HepG2 (cell line): ENCODE results near the gene B3GNT9. TPM values are rescaled to one million over a fixed set of nuclear protein-coding genes. Genes with fewer than 3 reads are reported as not detected.

Source experiments
- ATAC-seq: fragments of 200-7000 bp; cut with Tn5 transposase; 3 replicates; pipeline ENCODE4 v1.9.1; 2020; ENCODE audit warnings: mild to moderate bottlenecking, moderate library complexity
- BruUV-seq: library from RNA; stranded (reverse); fragments of 400-500 nt; replicated peaks from 2 replicates; lab custom pipeline; 2021; lab: Mats Ljungman, UMichigan
- CTCF ChIA-PET: fragments of 300-600 bp; formaldehyde crosslinking; extraction: SDS; loops from one replicate; lab custom pipeline; 2021; ENCODE audit warnings: low total read pairs, inconsistent platforms, low intra/inter-chr PET ratio; lab: Yijun Ruan, JAX
- POLR2A ChIA-PET: fragments of 350-600 bp; sonication (Branson Sonifier 250); formaldehyde crosslinking; loops from one replicate; lab custom pipeline; 2020; ENCODE audit warnings: antibody characterized with exemption, inconsistent platforms; lab: Yijun Ruan, JAX
- DNase-seq: peaks from one replicate; pipeline ENCODE4 v3.0.0-alpha.2; 2015; ENCODE audit warnings: low spot score
- FAIRE-seq: peaks from 3 replicates; lab custom pipeline; 2011; peaks lifted over from hg19 to GRCh38; lab: Jason Lieb, UNC
- H2AFZ ChIP-seq: one replicate; pipeline ENCODE4 v1.6.1; 2011; ENCODE audit warnings: low read length, inconsistent platforms
- H3K27ac ChIP-seq: fragments of 300-600 bp; 3 replicates; pipeline ENCODE4 v1.8.0; 2011; ENCODE audit warnings: mixed run types, mild to moderate bottlenecking, mixed read lengths, low read length, inconsistent platforms; ENCODE audit not compliant: insufficient read depth; ENCODE audit errors: extremely low read length
- H3K27me3 ChIP-seq, 2 experiments: fragments of 200-600 bp in 1 of 2; 2 replicates in 1 of 2; 3 replicates in 1 of 2; pipeline versions ENCODE4 v1.6.0 to v1.8.0; 2011; ENCODE audit warnings: low read length in 2 of 2, mild to moderate bottlenecking in 2 of 2, moderate library complexity in 2 of 2, inconsistent platforms in 1 of 2; ENCODE audit not compliant: insufficient read depth in 2 of 2, control insufficient read depth in 1 of 2
- H3K36me3 ChIP-seq, 2 experiments: fragments of 200-600 bp in 1 of 2; replicated peaks in 1 of 2; 2 replicates in 1 of 2; 3 replicates in 1 of 2; pipeline versions ENCODE4 v1.5.1 to v1.8.0; 2011; ENCODE audit warnings: low read length in 2 of 2, inconsistent platforms in 1 of 2; ENCODE audit not compliant: insufficient read depth in 2 of 2, control insufficient read depth in 1 of 2
- H3K4me1 ChIP-seq: 2 replicates; pipeline ENCODE4 v1.5.1; 2012; ENCODE audit warnings: low read length, inconsistent platforms; ENCODE audit not compliant: insufficient read depth
- H3K4me2 ChIP-seq: 2 replicates; pipeline ENCODE4 v1.6.0; 2011; ENCODE audit warnings: low read depth, low read length, inconsistent platforms
- H3K4me3 ChIP-seq, 3 experiments: fragments of 200-600 bp in 1 of 3; sonication (generic), shearing (Covaris generic) in 1 of 3; replicated peaks in 1 of 3; 2 replicates each; pipeline ENCODE4 v1.5.1; 2011 to 2016; ENCODE audit warnings: low read length in 3 of 3, inconsistent platforms in 2 of 3, low read depth in 2 of 3, mild to moderate bottlenecking in 2 of 3, control low read depth in 1 of 3, mixed read lengths in 1 of 3; ENCODE audit not compliant: insufficient read depth in 1 of 3
- H3K79me2 ChIP-seq: one replicate; pipeline ENCODE4 v1.6.1; 2011; ENCODE audit warnings: low read length, inconsistent platforms; ENCODE audit not compliant: insufficient read depth
- H3K9ac ChIP-seq: 2 replicates; pipeline ENCODE4 v1.6.0; 2011; ENCODE audit warnings: mild to moderate bottlenecking, low read depth, low read length, inconsistent platforms; ENCODE audit not compliant: insufficient read depth
- H3K9me3 ChIP-seq: 2 replicates; pipeline ENCODE4 v1.5.1; 2012; ENCODE audit warnings: mild to moderate bottlenecking, low read length
- H4K20me1 ChIP-seq: 2 replicates; pipeline ENCODE4 v1.6.0; 2011; ENCODE audit warnings: inconsistent platforms, mild to moderate bottlenecking, low read length, moderate library complexity; ENCODE audit not compliant: insufficient read depth
- CHCHD3 ChIP-seq: sonication (generic); formaldehyde crosslinking; IDR thresholded peaks from 2 replicates; pipeline ENCODE4 v1.8.0; 2022; ENCODE audit warnings: mild to moderate bottlenecking, missing genetic modification reagents, moderate library complexity
- ERF ChIP-seq: IDR thresholded peaks from 2 replicates; pipeline ENCODE4 v1.6.1; 2018; ENCODE audit warnings: missing biosample characterization, missing genetic modification reagents
- RCOR2 ChIP-seq: IDR thresholded peaks from 2 replicates; pipeline ENCODE4 v1.6.1; 2016; ENCODE audit warnings: missing biosample characterization, missing genetic modification reagents
- TERF1 ChIP-seq: sonication (generic); formaldehyde crosslinking; IDR thresholded peaks from 2 replicates; pipeline ENCODE4 v1.8.0; 2022; ENCODE audit warnings: mild to moderate bottlenecking, missing genetic modification reagents, moderate library complexity
- ZFP41 ChIP-seq: sonication (generic); formaldehyde crosslinking; IDR thresholded peaks from 2 replicates; pipeline ENCODE4 v1.4.0; 2020; ENCODE audit warnings: mild to moderate bottlenecking, missing genetic modification reagents, borderline replicate concordance
- WGBS: methylation state at CpG from one replicate; pipeline ENCODE4 v1.1.6; 2017; ENCODE audit warnings: low lambda C conversion rate; 5-methylcytosine and 5-hydroxymethylcytosine counted together
- in situ Hi-C: cut with HindIII; loops from 2 replicates; pipeline ENCODE4 v1.10.0; 2017; ENCODE audit warnings: low pct_unique_long_range_greater_than_20kb; ENCODE audit not compliant: extremely low pct_ligation_motif_present
- intact Hi-C: fragments of 100-400 bp; cut with micrococcal nuclease; formaldehyde crosslinking; loops from one replicate; pipeline ENCODE4 v1.10.0; 2022; ENCODE audit not compliant: unreplicated experiment
- polyA plus RNA-seq, 8 experiments: library from polyadenylated mRNA; depleted of rRNA in 3 of 8; stranded (reverse) in 7 of 8; unstranded in 1 of 8; fragments of >200 nt; fragmentation: Illumina TruSeq in 4 of 8; extraction: Trizol in 4 of 8; gene quantifications; 2 replicates each; pipeline versions ENCODE4 v1.2.1 to v1.2.3, GENCODE V29; 2011 to 2016; ENCODE audit warnings: low read depth in 4 of 8, missing spikeins in 1 of 8, mixed read lengths in 1 of 8; ENCODE audit not compliant: insufficient read depth in 1 of 8
- total RNA-seq, 5 experiments: library from RNA; depleted of rRNA; stranded (reverse); fragments of >200 nt; fragmentation: Illumina TruSeq; extraction: Trizol; gene quantifications; 2 replicates each; pipeline ENCODE4 v1.2.3, GENCODE V29; 2016; ENCODE audit warnings: low read depth in 1 of 5
- TF ChIP-seq, protein P1 (sequence below): sonication (generic); formaldehyde crosslinking; IDR thresholded peaks from 2 replicates; pipeline ENCODE4 v1.5.1; 2020; ENCODE audit warnings: mild to moderate bottlenecking, missing genetic modification reagents, borderline replicate concordance
- TF ChIP-seq, protein P2 (sequence below): sonication (generic); formaldehyde crosslinking; IDR thresholded peaks from 2 replicates; pipeline ENCODE4 v1.5.1; 2020; ENCODE audit warnings: mild to moderate bottlenecking, moderate library complexity, missing genetic modification reagents
- TF ChIP-seq, protein P3 (sequence below): sonication (generic); formaldehyde crosslinking; IDR thresholded peaks from one replicate; pipeline ENCODE4 v1.5.1; 2020; ENCODE audit warnings: mild to moderate bottlenecking, missing genetic modification reagents; ENCODE audit errors: not compliant biosample characterization

The B3GNT9 gene
- total and polyA plus RNA-seq, 2 of the 13 experiments (the other 11 are each of a cell fraction or from before 2014, with no cell fraction given): 1.5 to 3.1 TPM

GRCh38 chr16:67169642-67170167 lies 18.9 kb upstream of the B3GNT9 start (continued):
- TF ChIP-seq ERF (CRISPR knock-in tag) (0 out of 2 replicates have a peak, but pooled peaks have one; percentile 10), RCOR2 (peak; percentile 10; the same call in 1 of the 2 replicates), CHCHD3 (CRISPR knock-in tag) (no peak)
- TF ChIP-seq, protein P1, sequence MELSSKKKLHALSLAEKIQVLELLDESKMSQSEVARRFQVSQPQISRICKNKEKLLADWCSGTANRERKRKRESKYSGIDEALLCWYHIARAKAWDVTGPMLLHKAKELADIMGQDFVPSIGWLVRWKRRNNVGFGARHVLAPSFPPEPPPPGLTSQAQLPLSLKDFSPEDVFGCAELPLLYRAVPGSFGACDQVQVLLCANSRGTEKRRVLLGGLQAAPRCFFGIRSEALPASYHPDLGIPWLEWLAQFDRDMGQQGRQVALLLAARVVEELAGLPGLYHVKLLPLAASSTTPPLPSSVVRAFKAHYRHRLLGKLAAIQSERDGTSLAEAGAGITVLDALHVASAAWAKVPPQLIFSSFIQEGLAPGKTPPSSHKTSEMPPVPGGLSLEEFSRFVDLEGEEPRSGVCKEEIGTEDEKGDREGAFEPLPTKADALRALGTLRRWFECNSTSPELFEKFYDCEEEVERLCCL (CRISPR knock-in tag): no peak

DNA sequence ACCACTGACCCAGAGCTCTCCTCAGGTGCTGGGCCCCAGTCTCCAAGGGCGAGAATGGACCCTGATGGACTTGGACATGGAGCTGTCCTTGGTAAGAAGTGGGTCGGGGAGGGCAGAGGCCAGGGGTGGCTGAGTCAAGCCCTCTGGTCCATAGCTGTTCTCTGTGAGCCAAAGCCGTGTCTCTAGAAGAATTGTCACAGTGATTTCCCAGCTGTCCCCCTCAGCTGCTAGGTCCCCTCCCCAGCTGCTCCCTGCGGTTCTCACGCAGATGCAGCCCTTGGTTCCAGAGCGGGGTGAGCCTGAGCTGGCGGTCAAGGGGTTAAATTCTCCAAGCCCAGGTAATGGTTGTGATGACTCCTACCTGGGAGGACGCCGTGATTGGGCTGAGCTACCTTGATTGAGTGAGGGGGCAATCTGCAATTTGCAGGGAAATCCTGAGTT lies 18.2 kb upstream of the B3GNT9 start:
- ChIA-PET CTCF (interaction anchor here (1.0 kb wide), 1 partner anchor 15 kb away, joined by 3 read pairs; the partner anchor contains the start of gene MATCAP1), POLR2A (interaction anchor here (3.3 to 3.4 kb wide), 2 partner anchors 9 to 58 kb away, joined by 15 to 54 read pairs; partner anchors contain the start of genes FBXL8, PHAF1 and TRADD)
- Histone ChIP-seq H4K20me1 (no peaks in the 10 kb centered on the region), H3K4me2 (peak overlapping the region; percentile 99), H3K27me3 (peaks cover 9 to 40% of the 10 kb centered on the region in 2 experiments), H2AFZ (no peak overlapping the region), H3K9me3 (no peaks in the 10 kb centered on the region), H3K4me3 (peak overlapping the region in 2 of 3 experiments; percentile 67 to 78; a peak in 4 of 6 replicates), H3K27ac (no peak overlapping the region), H3K36me3 (no peaks in the 10 kb centered on the region), H3K9ac (no peak overlapping the region), H3K4me1 (peaks cover 67% of the 10 kb centered on the region), H3K79me2 (no peaks in the 10 kb centered on the region)
- 35% methylated on average over 9 of the region's 9 CpGs for WGBS
- ATAC-seq (no peak), DNase-seq (no peak), FAIRE-seq (no peak)
- intact Hi-C loops (no loop called here), in situ Hi-C loops (no loop called here)
- no TSS peak for BruUV-seq
- TF ChIP-seq, protein P2, sequence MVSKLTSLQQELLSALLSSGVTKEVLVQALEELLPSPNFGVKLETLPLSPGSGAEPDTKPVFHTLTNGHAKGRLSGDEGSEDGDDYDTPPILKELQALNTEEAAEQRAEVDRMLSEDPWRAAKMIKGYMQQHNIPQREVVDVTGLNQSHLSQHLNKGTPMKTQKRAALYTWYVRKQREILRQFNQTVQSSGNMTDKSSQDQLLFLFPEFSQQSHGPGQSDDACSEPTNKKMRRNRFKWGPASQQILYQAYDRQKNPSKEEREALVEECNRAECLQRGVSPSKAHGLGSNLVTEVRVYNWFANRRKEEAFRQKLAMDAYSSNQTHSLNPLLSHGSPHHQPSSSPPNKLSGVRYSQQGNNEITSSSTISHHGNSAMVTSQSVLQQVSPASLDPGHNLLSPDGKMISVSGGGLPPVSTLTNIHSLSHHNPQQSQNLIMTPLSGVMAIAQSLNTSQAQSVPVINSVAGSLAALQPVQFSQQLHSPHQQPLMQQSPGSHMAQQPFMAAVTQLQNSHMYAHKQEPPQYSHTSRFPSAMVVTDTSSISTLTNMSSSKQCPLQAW (CRISPR knock-in tag): 0 out of 2 replicates have a peak, but pooled peaks have one; percentile 31
- TF ChIP-seq ZFP41 (no peak), TERF1 (CRISPR knock-in tag) (0 out of 2 replicates have a peak, but pooled peaks have one; percentile 40)
- TF ChIP-seq, protein P3, sequence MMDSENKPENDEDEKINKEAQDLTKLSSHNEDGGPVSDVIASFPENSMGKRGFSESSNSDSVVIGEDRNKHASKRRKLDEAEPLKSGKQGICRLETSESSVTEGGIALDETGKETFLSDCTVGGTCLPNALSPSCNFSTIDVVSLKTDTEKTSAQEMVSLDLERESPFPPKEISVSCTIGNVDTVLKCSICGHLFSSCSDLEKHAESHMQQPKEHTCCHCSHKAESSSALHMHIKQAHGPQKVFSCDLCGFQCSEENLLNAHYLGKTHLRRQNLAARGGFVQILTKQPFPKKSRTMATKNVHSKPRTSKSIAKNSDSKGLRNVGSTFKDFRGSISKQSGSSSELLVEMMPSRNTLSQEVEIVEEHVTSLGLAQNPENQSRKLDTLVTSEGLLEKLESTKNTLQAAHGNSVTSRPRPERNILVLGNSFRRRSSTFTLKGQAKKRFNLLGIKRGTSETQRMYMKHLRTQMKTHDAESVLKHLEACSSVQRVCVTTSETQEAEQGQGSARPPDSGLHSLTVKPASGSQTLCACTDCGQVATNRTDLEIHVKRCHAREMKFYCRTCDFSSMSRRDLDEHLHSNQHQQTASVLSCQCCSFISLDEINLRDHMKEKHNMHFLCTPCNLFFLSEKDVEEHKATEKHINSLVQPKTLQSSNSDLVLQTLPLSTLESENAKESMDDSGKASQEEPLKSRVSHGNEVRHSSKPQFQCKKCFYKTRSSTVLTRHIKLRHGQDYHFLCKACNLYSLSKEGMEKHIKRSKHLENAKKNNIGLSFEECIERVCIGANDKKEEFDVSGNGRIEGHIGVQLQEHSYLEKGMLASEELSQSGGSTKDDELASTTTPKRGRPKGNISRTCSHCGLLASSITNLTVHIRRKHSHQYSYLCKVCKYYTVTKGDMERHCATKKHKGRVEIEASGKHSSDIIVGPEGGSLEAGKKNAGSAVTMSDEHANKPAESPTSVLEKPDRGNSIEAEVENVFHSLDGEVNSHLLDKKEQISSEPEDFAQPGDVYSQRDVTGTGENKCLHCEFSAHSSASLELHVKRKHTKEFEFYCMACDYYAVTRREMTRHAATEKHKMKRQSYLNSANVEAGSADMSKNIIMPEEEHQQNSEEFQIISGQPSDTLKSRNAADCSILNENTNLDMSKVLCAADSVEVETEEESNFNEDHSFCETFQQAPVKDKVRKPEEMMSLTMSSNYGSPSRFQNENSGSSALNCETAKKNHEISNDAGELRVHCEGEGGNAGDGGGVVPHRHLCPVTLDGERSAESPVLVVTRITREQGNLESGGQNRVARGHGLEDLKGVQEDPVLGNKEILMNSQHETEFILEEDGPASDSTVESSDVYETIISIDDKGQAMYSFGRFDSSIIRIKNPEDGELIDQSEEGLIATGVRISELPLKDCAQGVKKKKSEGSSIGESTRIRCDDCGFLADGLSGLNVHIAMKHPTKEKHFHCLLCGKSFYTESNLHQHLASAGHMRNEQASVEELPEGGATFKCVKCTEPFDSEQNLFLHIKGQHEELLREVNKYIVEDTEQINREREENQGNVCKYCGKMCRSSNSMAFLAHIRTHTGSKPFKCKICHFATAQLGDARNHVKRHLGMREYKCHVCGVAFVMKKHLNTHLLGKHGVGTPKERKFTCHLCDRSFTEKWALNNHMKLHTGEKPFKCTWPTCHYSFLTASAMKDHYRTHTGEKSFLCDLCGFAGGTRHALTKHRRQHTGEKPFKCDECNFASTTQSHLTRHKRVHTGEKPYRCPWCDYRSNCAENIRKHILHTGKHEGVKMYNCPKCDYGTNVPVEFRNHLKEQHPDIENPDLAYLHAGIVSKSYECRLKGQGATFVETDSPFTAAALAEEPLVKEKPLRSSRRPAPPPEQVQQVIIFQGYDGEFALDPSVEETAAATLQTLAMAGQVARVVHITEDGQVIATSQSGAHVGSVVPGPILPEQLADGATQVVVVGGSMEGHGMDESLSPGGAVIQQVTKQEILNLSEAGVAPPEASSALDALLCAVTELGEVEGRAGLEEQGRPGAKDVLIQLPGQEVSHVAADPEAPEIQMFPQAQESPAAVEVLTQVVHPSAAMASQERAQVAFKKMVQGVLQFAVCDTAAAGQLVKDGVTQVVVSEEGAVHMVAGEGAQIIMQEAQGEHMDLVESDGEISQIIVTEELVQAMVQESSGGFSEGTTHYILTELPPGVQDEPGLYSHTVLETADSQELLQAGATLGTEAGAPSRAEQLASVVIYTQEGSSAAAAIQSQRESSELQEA: peak; percentile 2
